ENCODE results near the gene C5orf47. TPM values are rescaled to one million over a fixed set of nuclear protein-coding genes. Genes with fewer than 3 reads are reported as not detected.
"Not testable (repeated sequence)": the region's sequence is repeated elsewhere in the genome, so short reads cannot be mapped to it uniquely, and the experiment has no call there.

C5orf47 gene
- total RNA-seq, 1 experiment from 2014 or later = not detected

- Mint-ChIP-seq H3K4me1 (ENCODE audit: low read depth, unreplicated experiment) (no peaks in the 10 kb centered on the region), H3K4me3 (ENCODE audit: low read depth, unreplicated experiment) (no peak overlapping the region), H3K9me3 (ENCODE audit: low read depth, unreplicated experiment) (no peaks in the 10 kb centered on the region), H3K36me3 (ENCODE audit: insufficient read depth, unreplicated experiment) (no peaks in the 10 kb centered on the region), H3K27ac (ENCODE audit: unreplicated experiment) (no peak overlapping the region), H3K27me3 (ENCODE audit: unreplicated experiment) (peaks cover 80% of the 10 kb centered on the region)
- no peak for TF ChIP-seq CTCF (IDR thresholded peaks at IDR 0.05; ENCODE audit: unreplicated experiment)
- no TSS peak for BruUV-seq (replicated peaks)
- intact Hi-C loops (cut with micrococcal nuclease; ENCODE audit: unreplicated experiment) = no loop called here
- CTCF ChIA-PET = interaction anchor here (0.7 kb wide), 1 partner anchor 17 kb away, joined by 3 read pairs; no protein-coding TSS in a partner anchor
- DNase-seq = no peak
Observed at GRCh38 chr5:174008922-174009321, 20.0 kb downstream of the C5orf47 start.

GRCh38 chr5:174010365-174010764 is 21.4 kb downstream of the C5orf47 start:
- DNase-seq = no peak
- H3K27me3 Mint-ChIP-seq (ENCODE audit: unreplicated experiment) = peaks cover 77% of the 10 kb centered on the region
- no peak for TF ChIP-seq CTCF (IDR thresholded peaks at IDR 0.05; ENCODE audit: unreplicated experiment)
- no peaks in the 10 kb centered on the region for H3K9me3 Mint-ChIP-seq (ENCODE audit: low read depth, unreplicated experiment)
- H3K4me1 Mint-ChIP-seq (ENCODE audit: low read depth, unreplicated experiment) = no peaks in the 10 kb centered on the region
- intact Hi-C loops (cut with micrococcal nuclease; ENCODE audit: unreplicated experiment) = no loop called here
- H3K36me3 Mint-ChIP-seq (ENCODE audit: insufficient read depth, unreplicated experiment) = no peaks in the 10 kb centered on the region
- CTCF ChIA-PET = no interaction called here
- no peak overlapping the region for H3K4me3 Mint-ChIP-seq (ENCODE audit: low read depth, unreplicated experiment)
- BruUV-seq (replicated peaks) = no TSS peak
- H3K27ac Mint-ChIP-seq (ENCODE audit: unreplicated experiment) = no peak overlapping the region

- H3K27ac Mint-ChIP-seq (ENCODE audit: unreplicated experiment) = no peak overlapping the region
- H3K4me1 Mint-ChIP-seq (ENCODE audit: low read depth, unreplicated experiment) = no peaks in the 10 kb centered on the region
- H3K36me3 Mint-ChIP-seq (ENCODE audit: insufficient read depth, unreplicated experiment) = no peaks in the 10 kb centered on the region
- H3K4me3 Mint-ChIP-seq (ENCODE audit: low read depth, unreplicated experiment) = no peak overlapping the region
- H3K27me3 Mint-ChIP-seq (ENCODE audit: unreplicated experiment) = peaks cover 67% of the 10 kb centered on the region
- intact Hi-C loops (cut with micrococcal nuclease; ENCODE audit: unreplicated experiment) = no loop called here
- no peaks in the 10 kb centered on the region for H3K9me3 Mint-ChIP-seq (ENCODE audit: low read depth, unreplicated experiment)
- CTCF ChIA-PET = no interaction called here
- no TSS peak for BruUV-seq (replicated peaks)
- no peak for DNase-seq
- TF ChIP-seq CTCF (IDR thresholded peaks at IDR 0.05; ENCODE audit: unreplicated experiment) = no peak
Observed at GRCh38 chr5:174011441-174011840, 22.5 kb downstream of the C5orf47 start.

- H3K27ac Mint-ChIP-seq (ENCODE audit: unreplicated experiment); H3K4me1 Mint-ChIP-seq (ENCODE audit: low read depth, unreplicated experiment); BruUV-seq (replicated peaks); H3K4me3 Mint-ChIP-seq (ENCODE audit: low read depth, unreplicated experiment); H3K36me3 Mint-ChIP-seq (ENCODE audit: insufficient read depth, unreplicated experiment); H3K9me3 Mint-ChIP-seq (ENCODE audit: low read depth, unreplicated experiment): not testable (repeated sequence)
- CTCF ChIA-PET = interaction anchor here (1.0 kb wide), 1 partner anchor 291 kb away, joined by 12 read pairs; no protein-coding TSS in a partner anchor
- TF ChIP-seq CTCF (IDR thresholded peaks at IDR 0.05; ENCODE audit: unreplicated experiment) = peak; percentile 62
- peaks cover 66% of the 10 kb centered on the region for H3K27me3 Mint-ChIP-seq (ENCODE audit: unreplicated experiment)
- peak; percentile 73 for DNase-seq
- intact Hi-C loops (cut with micrococcal nuclease; ENCODE audit: unreplicated experiment) = loop anchor here (1.0 kb wide), 1 partner anchor 297 kb away; no protein-coding TSS in a partner anchor
Observed at GRCh38 chr5:174020069-174020927, 31.3 kb downstream of the C5orf47 start.
